HepG2 (cell line): Measurements from ENCODE around the gene DNPH1. TPM values are rescaled to one million over a fixed set of nuclear protein-coding genes. Genes with fewer than 3 reads are reported as not detected.

Experiments
- ATAC-seq: fragments of 200-7000 bp; cut with Tn5 transposase; 3 replicates; pipeline ENCODE4 v1.9.1; 2020; ENCODE audit warnings: mild to moderate bottlenecking, moderate library complexity
- BruUV-seq: library from RNA; stranded (reverse); fragments of 400-500 nt; replicated peaks from 2 replicates; lab custom pipeline; 2021; lab: Mats Ljungman, UMichigan
- CTCF ChIA-PET: fragments of 300-600 bp; formaldehyde crosslinking; extraction: SDS; loops from one replicate; lab custom pipeline; 2021; ENCODE audit warnings: low total read pairs, inconsistent platforms, low intra/inter-chr PET ratio; lab: Yijun Ruan, JAX
- POLR2A ChIA-PET: fragments of 350-600 bp; sonication (Branson Sonifier 250); formaldehyde crosslinking; loops from one replicate; lab custom pipeline; 2020; ENCODE audit warnings: antibody characterized with exemption, inconsistent platforms; lab: Yijun Ruan, JAX
- DNase-seq: peaks from one replicate; pipeline ENCODE4 v3.0.0-alpha.2; 2015; ENCODE audit warnings: low spot score
- FAIRE-seq: peaks from 3 replicates; lab custom pipeline; 2011; peaks lifted over from hg19 to GRCh38; lab: Jason Lieb, UNC
- H2AFZ ChIP-seq: one replicate; pipeline ENCODE4 v1.6.1; 2011; ENCODE audit warnings: low read length, inconsistent platforms
- H3K27ac ChIP-seq: fragments of 300-600 bp; 3 replicates; pipeline ENCODE4 v1.8.0; 2011; ENCODE audit warnings: mixed run types, mild to moderate bottlenecking, mixed read lengths, low read length, inconsistent platforms; ENCODE audit not compliant: insufficient read depth; ENCODE audit errors: extremely low read length
- H3K27me3 ChIP-seq, 2 experiments: fragments of 200-600 bp in 1 of 2; 2 replicates in 1 of 2; 3 replicates in 1 of 2; pipeline versions ENCODE4 v1.6.0 to v1.8.0; 2011; ENCODE audit warnings: low read length in 2 of 2, mild to moderate bottlenecking in 2 of 2, moderate library complexity in 2 of 2, inconsistent platforms in 1 of 2; ENCODE audit not compliant: insufficient read depth in 2 of 2, control insufficient read depth in 1 of 2
- H3K36me3 ChIP-seq, 2 experiments: fragments of 200-600 bp in 1 of 2; replicated peaks in 1 of 2; 2 replicates in 1 of 2; 3 replicates in 1 of 2; pipeline versions ENCODE4 v1.5.1 to v1.8.0; 2011; ENCODE audit warnings: low read length in 2 of 2, inconsistent platforms in 1 of 2; ENCODE audit not compliant: insufficient read depth in 2 of 2, control insufficient read depth in 1 of 2
- H3K4me1 ChIP-seq: 2 replicates; pipeline ENCODE4 v1.5.1; 2012; ENCODE audit warnings: low read length, inconsistent platforms; ENCODE audit not compliant: insufficient read depth
- H3K4me2 ChIP-seq: 2 replicates; pipeline ENCODE4 v1.6.0; 2011; ENCODE audit warnings: low read depth, low read length, inconsistent platforms
- H3K4me3 ChIP-seq, 3 experiments: fragments of 200-600 bp in 1 of 3; sonication (generic), shearing (Covaris generic) in 1 of 3; replicated peaks in 1 of 3; 2 replicates each; pipeline ENCODE4 v1.5.1; 2011 to 2016; ENCODE audit warnings: low read length in 3 of 3, inconsistent platforms in 2 of 3, low read depth in 2 of 3, mild to moderate bottlenecking in 2 of 3, control low read depth in 1 of 3, mixed read lengths in 1 of 3; ENCODE audit not compliant: insufficient read depth in 1 of 3
- H3K79me2 ChIP-seq: one replicate; pipeline ENCODE4 v1.6.1; 2011; ENCODE audit warnings: low read length, inconsistent platforms; ENCODE audit not compliant: insufficient read depth
- H3K9ac ChIP-seq: 2 replicates; pipeline ENCODE4 v1.6.0; 2011; ENCODE audit warnings: mild to moderate bottlenecking, low read depth, low read length, inconsistent platforms; ENCODE audit not compliant: insufficient read depth
- H3K9me3 ChIP-seq: 2 replicates; pipeline ENCODE4 v1.5.1; 2012; ENCODE audit warnings: mild to moderate bottlenecking, low read length
- H4K20me1 ChIP-seq: 2 replicates; pipeline ENCODE4 v1.6.0; 2011; ENCODE audit warnings: inconsistent platforms, mild to moderate bottlenecking, low read length, moderate library complexity; ENCODE audit not compliant: insufficient read depth
- ARID4A ChIP-seq: sonication (generic); formaldehyde crosslinking; IDR thresholded peaks from 2 replicates; pipeline ENCODE4 v1.5.0; 2020; ENCODE audit warnings: mild to moderate bottlenecking, missing genetic modification reagents, borderline replicate concordance
- KDM1A ChIP-seq: IDR thresholded peaks from 2 replicates; pipeline ENCODE4 v1.6.1; 2016; ENCODE audit warnings: missing compliant biosample characterization
- KLF12 ChIP-seq: sonication (generic); formaldehyde crosslinking; IDR thresholded peaks from 2 replicates; pipeline ENCODE4 v1.4.0; 2020; ENCODE audit warnings: missing genetic modification reagents, borderline replicate concordance
- MATR3 ChIP-seq: sonication (generic); formaldehyde crosslinking; IDR thresholded peaks from 2 replicates; pipeline ENCODE4 v1.4.0; 2020; ENCODE audit warnings: missing genetic modification reagents
- NFKBIZ ChIP-seq: IDR thresholded peaks from 2 replicates; pipeline ENCODE4 v1.6.1; 2018; ENCODE audit warnings: missing genetic modification reagents, missing compliant biosample characterization
- PAX8 ChIP-seq: sonication (generic); formaldehyde crosslinking; IDR thresholded peaks from 2 replicates; pipeline ENCODE4 v1.8.0; 2022; ENCODE audit warnings: mild to moderate bottlenecking, missing genetic modification reagents, borderline replicate concordance
- PLRG1 ChIP-seq: fragments of 450-650 bp; conservative IDR thresholded peaks from 2 replicates; pipeline ENCODE4 v1.6.1; 2016
- SKIL ChIP-seq: sonication (generic); formaldehyde crosslinking; IDR thresholded peaks from 2 replicates; pipeline ENCODE4 v1.8.0; 2022; ENCODE audit warnings: missing genetic modification reagents, mild to moderate bottlenecking, moderate library complexity, borderline replicate concordance
- SMARCC2 ChIP-seq: fragments of 450-650 bp; IDR thresholded peaks from 2 replicates; pipeline ENCODE4 v1.6.1; 2017; ENCODE audit warnings: antibody characterized with exemption, mild to moderate bottlenecking
- ZBTB49 ChIP-seq: sonication (generic); formaldehyde crosslinking; IDR thresholded peaks from 2 replicates; pipeline ENCODE4 v1.4.0; 2020; ENCODE audit warnings: missing genetic modification reagents, borderline replicate concordance
- ZNF276 ChIP-seq: sonication (generic); formaldehyde crosslinking; IDR thresholded peaks from 2 replicates; pipeline ENCODE4 v1.4.0; 2020; ENCODE audit warnings: mild to moderate bottlenecking, low read depth, missing genetic modification reagents
- ZNF678 ChIP-seq: sonication (generic); formaldehyde crosslinking; IDR thresholded peaks from 2 replicates; pipeline ENCODE4 v1.4.0; 2020; ENCODE audit warnings: mild to moderate bottlenecking, missing genetic modification reagents
- WGBS: methylation state at CpG from one replicate; pipeline ENCODE4 v1.1.6; 2017; ENCODE audit warnings: low lambda C conversion rate; 5-methylcytosine and 5-hydroxymethylcytosine counted together
- in situ Hi-C: cut with HindIII; loops from 2 replicates; pipeline ENCODE4 v1.10.0; 2017; ENCODE audit warnings: low pct_unique_long_range_greater_than_20kb; ENCODE audit not compliant: extremely low pct_ligation_motif_present
- intact Hi-C: fragments of 100-400 bp; cut with micrococcal nuclease; formaldehyde crosslinking; loops from one replicate; pipeline ENCODE4 v1.10.0; 2022; ENCODE audit not compliant: unreplicated experiment
- polyA plus RNA-seq, 8 experiments: library from polyadenylated mRNA; depleted of rRNA in 3 of 8; stranded (reverse) in 7 of 8; unstranded in 1 of 8; fragments of >200 nt; fragmentation: Illumina TruSeq in 4 of 8; extraction: Trizol in 4 of 8; gene quantifications; 2 replicates each; pipeline versions ENCODE4 v1.2.1 to v1.2.3, GENCODE V29; 2011 to 2016; ENCODE audit warnings: low read depth in 4 of 8, missing spikeins in 1 of 8, mixed read lengths in 1 of 8; ENCODE audit not compliant: insufficient read depth in 1 of 8
- total RNA-seq, 5 experiments: library from RNA; depleted of rRNA; stranded (reverse); fragments of >200 nt; fragmentation: Illumina TruSeq; extraction: Trizol; gene quantifications; 2 replicates each; pipeline ENCODE4 v1.2.3, GENCODE V29; 2016; ENCODE audit warnings: low read depth in 1 of 5

The DNPH1 gene
- total and polyA plus RNA-seq, 2 of the 13 experiments (the other 11 are each of a cell fraction or from before 2014, with no cell fraction given) = 56.5 to 75.1 TPM

- H3K27me3 ChIP-seq = no peaks in the 10 kb centered on the region
- peaks cover 96% of the 10 kb centered on the region for H3K4me1 ChIP-seq
- TF ChIP-seq PAX8 (CRISPR knock-in tag) = 0 out of 2 replicates have a peak, but pooled peaks have one; percentile 61
- peak; percentile 77 for TF ChIP-seq SKIL (CRISPR knock-in tag)
- TF ChIP-seq MATR3 (CRISPR knock-in tag) = no peak
- no peak for TF ChIP-seq ZNF678 (CRISPR knock-in tag)
- peak; percentile 71 for TF ChIP-seq ARID4A
- 0 out of 2 replicates have a peak, but pooled peaks have one; percentile 61 for TF ChIP-seq ZBTB49 (CRISPR knock-in tag)
- TF ChIP-seq KDM1A (CRISPR knock-in tag) = no peak
- TF ChIP-seq KLF12 (CRISPR knock-in tag) = no peak
- TF ChIP-seq PLRG1 = no peak
- TF ChIP-seq SMARCC2 = no peak
- peak; percentile 83; the same call in 1 of the 2 replicates for TF ChIP-seq ZNF276 (CRISPR knock-in tag)
- TF ChIP-seq NFKBIZ = no peak
These were observed 47.5 kb upstream of the DNPH1 start for GRCh38 chr6:43276577-43277305.

More at GRCh38 chr6:43276577-43277305, 47.5 kb upstream of the DNPH1 start:
- Histone ChIP-seq H3K27ac (peak overlapping the region; percentile 94), H3K9ac (peak overlapping the region; percentile 97), H3K9me3 (no peaks in the 10 kb centered on the region), H4K20me1 (no peaks in the 10 kb centered on the region), H2AFZ (no peak overlapping the region), H3K4me2 (peak overlapping the region; percentile 88), H3K79me2 (peaks cover 7% of the 10 kb centered on the region), H3K36me3 (no peaks in the 10 kb centered on the region), H3K4me3 (peak overlapping the region; percentile 33 to 86 (median 40); a peak in 5 of 6 replicates)
- ATAC-seq = peak; percentile 26
- DNase-seq = peak; percentile 82
- intact Hi-C loops (no loop called here), in situ Hi-C loops (no loop called here)
- BruUV-seq = no TSS peak
- POLR2A ChIA-PET = interaction anchor here (0.9 to 20.0 kb wide), 10 partner anchors 9 to 95 kb away, joined by 3 to 314 read pairs (median 7); partner anchors contain the start of genes CRIP3, CUL9, SLC22A7 and ZNF318
- 38% methylated on average over 11 of the region's 11 CpGs for WGBS
- CTCF ChIA-PET = no interaction called here
- peak; percentile 76 for FAIRE-seq
